Epithelial cell of esophagus (primary cell): ENCODE measurements around the gene VIPR2.
"Not testable (repeated sequence)": the region's sequence is repeated elsewhere in the genome, so short reads cannot be mapped to it uniquely, and the experiment has no call there.

ENCODE experiments used
- DNase-seq: peaks from one replicate; pipeline ENCODE4 v3.0.0; 2010; ENCODE audit warnings: low read depth
- H3K4me3 ChIP-seq: 2 replicates; pipeline ENCODE4 v1.5.1; 2011; ENCODE audit warnings: mild to moderate bottlenecking, low read length, control low read depth
- TF ChIP-seq, protein P1 (sequence below): IDR thresholded peaks from 2 replicates; pipeline ENCODE4 v1.5.1; 2011; ENCODE audit warnings: low read depth, mild to moderate bottlenecking, low read length, control low read depth, inconsistent platforms; ENCODE audit not compliant: insufficient read depth; ENCODE audit errors: missing control alignments

Gene VIPR2

DNA sequence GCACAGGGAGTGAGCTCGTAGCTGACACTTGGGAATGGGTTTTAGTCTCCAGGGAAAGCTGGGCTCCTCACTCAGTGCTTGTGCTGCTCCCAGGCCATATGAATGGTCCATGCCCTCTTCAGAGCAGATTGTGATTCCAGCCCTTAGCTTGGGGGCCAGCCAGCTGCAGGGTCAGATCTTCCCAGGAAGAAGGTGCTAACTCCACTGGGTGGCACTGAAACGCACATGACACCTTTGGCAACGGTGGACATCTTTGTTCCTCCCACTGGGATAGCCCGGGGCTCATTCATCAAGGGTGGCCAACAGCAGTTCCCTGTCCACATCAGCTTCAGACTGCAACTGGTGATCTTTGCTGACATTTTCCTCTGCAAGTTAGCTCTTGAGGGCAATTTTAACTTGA is 159.1 kb downstream of the VIPR2 start:
- DNase-seq = no peak
- no peak overlapping the region for H3K4me3 ChIP-seq
- TF ChIP-seq, protein P1, sequence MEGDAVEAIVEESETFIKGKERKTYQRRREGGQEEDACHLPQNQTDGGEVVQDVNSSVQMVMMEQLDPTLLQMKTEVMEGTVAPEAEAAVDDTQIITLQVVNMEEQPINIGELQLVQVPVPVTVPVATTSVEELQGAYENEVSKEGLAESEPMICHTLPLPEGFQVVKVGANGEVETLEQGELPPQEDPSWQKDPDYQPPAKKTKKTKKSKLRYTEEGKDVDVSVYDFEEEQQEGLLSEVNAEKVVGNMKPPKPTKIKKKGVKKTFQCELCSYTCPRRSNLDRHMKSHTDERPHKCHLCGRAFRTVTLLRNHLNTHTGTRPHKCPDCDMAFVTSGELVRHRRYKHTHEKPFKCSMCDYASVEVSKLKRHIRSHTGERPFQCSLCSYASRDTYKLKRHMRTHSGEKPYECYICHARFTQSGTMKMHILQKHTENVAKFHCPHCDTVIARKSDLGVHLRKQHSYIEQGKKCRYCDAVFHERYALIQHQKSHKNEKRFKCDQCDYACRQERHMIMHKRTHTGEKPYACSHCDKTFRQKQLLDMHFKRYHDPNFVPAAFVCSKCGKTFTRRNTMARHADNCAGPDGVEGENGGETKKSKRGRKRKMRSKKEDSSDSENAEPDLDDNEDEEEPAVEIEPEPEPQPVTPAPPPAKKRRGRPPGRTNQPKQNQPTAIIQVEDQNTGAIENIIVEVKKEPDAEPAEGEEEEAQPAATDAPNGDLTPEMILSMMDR = no peak

DNA sequence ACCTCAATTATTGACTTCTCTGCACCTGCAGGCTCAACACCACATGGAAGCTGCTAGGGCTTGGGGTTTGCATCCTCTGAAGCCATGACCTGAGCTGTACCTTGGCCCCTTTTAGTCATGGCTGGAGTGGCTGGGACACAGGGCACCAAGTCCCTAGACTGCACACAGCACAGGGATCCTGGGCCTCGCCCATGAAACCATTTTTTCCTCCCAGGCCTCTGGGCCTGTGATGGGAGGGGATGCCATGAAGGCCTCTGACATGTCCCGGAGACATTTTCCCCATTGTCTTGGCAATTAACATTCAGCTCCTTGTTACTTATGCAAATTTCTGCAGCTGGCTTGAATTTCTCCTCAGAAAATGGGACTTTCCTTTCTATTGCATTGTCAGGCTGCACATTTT is 160.7 kb downstream of the VIPR2 start:
- H3K4me3 ChIP-seq, DNase-seq: not testable (repeated sequence)

DNA sequence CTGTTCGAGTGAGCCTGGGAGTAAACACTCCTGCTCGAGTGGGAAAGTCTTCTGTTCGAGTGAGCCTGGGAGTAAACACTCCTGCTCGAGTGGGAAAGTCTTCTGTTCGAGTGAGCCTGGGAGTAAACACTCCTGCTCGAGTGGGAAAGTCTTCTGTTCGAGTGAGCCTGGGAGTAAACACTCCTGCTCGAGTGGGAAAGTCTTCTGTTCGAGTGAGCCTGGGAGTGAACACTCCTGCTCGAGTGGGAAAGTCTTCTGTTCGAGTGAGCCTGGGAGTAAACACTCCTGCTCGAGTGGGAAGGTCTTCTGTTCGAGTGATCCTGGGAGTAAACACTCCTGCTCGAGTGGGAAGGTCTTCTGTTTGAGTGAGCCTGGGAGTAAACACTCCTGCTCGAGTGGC is 162.6 kb downstream of the VIPR2 start:
- H3K4me3 ChIP-seq, DNase-seq: not testable (repeated sequence)

DNA sequence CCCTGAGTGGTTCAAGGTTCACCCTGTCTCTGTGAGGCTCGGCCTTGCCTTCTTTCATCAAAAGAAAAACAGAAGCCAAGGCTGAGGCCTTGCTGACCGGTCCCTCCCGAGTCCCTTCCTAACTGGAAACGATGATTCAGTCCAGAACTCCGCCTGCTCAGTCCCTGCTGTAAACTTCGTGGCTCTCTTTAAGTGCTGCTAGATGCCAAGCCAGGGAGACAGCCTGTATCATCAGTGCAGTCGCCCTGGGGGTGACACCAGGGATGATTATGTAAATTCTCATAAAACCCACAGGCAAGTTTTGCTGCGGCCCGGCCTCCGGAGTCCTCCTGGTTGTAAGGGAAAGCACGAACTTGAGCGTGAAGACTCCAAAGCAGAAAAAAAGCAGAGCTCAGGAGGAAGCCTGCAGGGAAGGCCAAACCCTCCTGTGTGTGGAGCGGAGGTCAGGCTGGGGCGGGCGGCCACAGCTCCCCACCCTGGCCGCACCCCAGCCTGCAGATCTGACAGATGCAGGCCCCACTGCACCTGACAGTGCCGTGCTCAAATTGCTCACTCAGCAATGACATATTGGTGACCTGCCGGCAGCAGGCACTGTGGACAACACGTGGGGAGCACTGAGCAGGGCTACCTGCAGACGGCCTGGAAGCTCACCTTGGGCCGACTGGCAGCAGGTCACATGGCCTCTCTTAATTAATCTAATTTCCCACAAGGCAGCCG is 164.9 kb downstream of the VIPR2 start:
- no peak for DNase-seq
- no peak overlapping the region for H3K4me3 ChIP-seq
- TF ChIP-seq, protein P1 = no peak

DNA sequence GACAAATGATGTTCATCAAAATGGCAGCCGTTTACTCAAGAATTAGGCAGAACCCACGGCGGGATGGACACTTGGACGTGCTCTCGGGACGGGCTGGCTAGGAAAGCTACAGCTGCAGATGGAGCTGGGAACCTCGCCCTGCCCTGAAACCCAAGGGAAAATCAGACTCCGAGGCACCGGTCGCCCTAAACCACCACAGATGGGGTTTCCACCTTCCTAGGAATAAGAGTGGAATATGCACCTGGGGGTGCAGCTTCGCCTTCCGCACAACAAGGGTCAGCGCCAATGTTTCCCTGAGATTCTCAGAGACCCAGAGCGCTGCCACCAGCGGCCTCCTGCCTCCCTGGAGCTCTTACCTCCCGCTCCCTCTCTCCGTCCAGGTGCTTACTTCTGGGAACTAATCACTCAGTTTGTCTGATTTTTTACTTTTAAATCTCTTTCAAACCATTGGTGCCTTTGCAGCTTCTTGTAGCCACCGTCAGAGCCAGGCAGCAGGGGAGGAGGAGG is 165.6 kb downstream of the VIPR2 start:
- no peak for DNase-seq
- TF ChIP-seq, protein P1 = no peak
- no peak overlapping the region for H3K4me3 ChIP-seq
